Endodermal cell (in vitro differentiated cells): ENCODE data around the gene LCN15. TPM values are rescaled to one million over a fixed set of nuclear protein-coding genes. Genes with fewer than 3 reads are reported as not detected.

Experiments
- DNase-seq: peaks from one replicate; pipeline ENCODE4 v3.0.0-alpha.2; 2017
- H3K27ac ChIP-seq: 2 replicates; pipeline ENCODE4 v1.5.1; 2013; ENCODE audit warnings: mild to moderate bottlenecking, low read depth, low read length, moderate library complexity
- H3K27me3 ChIP-seq: 2 replicates; pipeline ENCODE4 v1.6.1; 2013; ENCODE audit warnings: mild to moderate bottlenecking, low read length, moderate library complexity; ENCODE audit not compliant: insufficient read depth, control insufficient read depth, poor library complexity, severe bottlenecking
- H3K36me3 ChIP-seq: 2 replicates; pipeline ENCODE4 v1.7.0; 2013; ENCODE audit warnings: mild to moderate bottlenecking, low read length, moderate library complexity; ENCODE audit not compliant: control insufficient read depth, insufficient read depth
- H3K4me1 ChIP-seq: one replicate; pipeline ENCODE4 v1.7.0; 2013; ENCODE audit warnings: low read length; ENCODE audit not compliant: control insufficient read depth, insufficient read depth
- H3K4me3 ChIP-seq: 2 replicates; pipeline ENCODE4 v1.5.1; 2013; ENCODE audit warnings: mild to moderate bottlenecking, low read length, moderate library complexity
- H3K9ac ChIP-seq: 2 replicates; pipeline ENCODE4 v1.6.1; 2013; ENCODE audit warnings: mild to moderate bottlenecking, low read length, moderate library complexity; ENCODE audit not compliant: poor library complexity, severe bottlenecking; ENCODE audit errors: extremely low read depth
- H3K9me3 ChIP-seq: 2 replicates; pipeline ENCODE4 v1.6.1; 2013; ENCODE audit warnings: mild to moderate bottlenecking, low read length, moderate library complexity; ENCODE audit not compliant: control insufficient read depth
- H3K27ac Mint-ChIP-seq: 2 replicates; pipeline ENCODE4 v1.8.0; 2020; ENCODE audit warnings: mixed read lengths
- H3K27me3 Mint-ChIP-seq: 2 replicates; pipeline ENCODE4 v1.8.0; 2021; ENCODE audit warnings: mild to moderate bottlenecking, mixed read lengths; ENCODE audit not compliant: insufficient read depth
- H3K36me3 Mint-ChIP-seq: 2 replicates; pipeline ENCODE4 v1.8.0; 2020; ENCODE audit warnings: low read depth, mixed read lengths
- H3K4me1 Mint-ChIP-seq: 2 replicates; pipeline ENCODE4 v1.8.0; 2020; ENCODE audit warnings: mixed read lengths
- H3K4me3 Mint-ChIP-seq: 2 replicates; pipeline ENCODE4 v1.8.0; 2020; ENCODE audit warnings: mild to moderate bottlenecking, moderate library complexity, mixed read lengths
- H3K9me3 Mint-ChIP-seq: 2 replicates; pipeline ENCODE4 v1.8.0; 2020; ENCODE audit warnings: mild to moderate bottlenecking, mixed read lengths
- CTCF ChIP-seq: fragments of 200-600 bp; sonication (generic); conservative IDR thresholded peaks from 2 replicates; pipeline ENCODE4 v1.5.0; 2021; ENCODE audit warnings: antibody characterized with exemption, mild to moderate bottlenecking
- WGBS, 2 experiments: methylation state at CpG; one replicate each; pipeline versions ENCODE4 v1.1.5 to v1.1.7; 2013; ENCODE audit warnings: missing lambda C conversion rate in 2 of 2, mixed read lengths in 1 of 2; ENCODE audit not compliant: insufficient coverage in 1 of 2, insufficient read length in 1 of 2; 5-methylcytosine and 5-hydroxymethylcytosine counted together
- total RNA-seq, 2 donors: library from RNA; stranded (reverse); fragmentation: NEBNext Ultra II Directional in 1 of 2; extraction: Animal tissue kit (Norgen Biotek cat#: 25700) in 1 of 2; gene quantifications; 2 replicates in 1 of 2; 3 replicates in 1 of 2; pipeline ENCODE4 v1.2.1, GENCODE V29; 2021

The LCN15 gene
- total RNA-seq, 2 donors from 2014 or later, result 0.51 to 1.2 TPM

- Histone ChIP-seq H3K27ac (no peak overlapping the region), H3K4me1 (no peaks in the 10 kb centered on the region), H3K9me3 (no peaks in the 10 kb centered on the region), H3K27me3 (no peaks in the 10 kb centered on the region), H3K9ac (no peak overlapping the region), H3K36me3 (peaks cover 13% of the 10 kb centered on the region), H3K4me3 (no peak overlapping the region)
- DNase-seq, result no peak
- no peak for TF ChIP-seq CTCF
- H3K9me3 Mint-ChIP-seq, result no peaks in the 10 kb centered on the region
- peaks cover 25% of the 10 kb centered on the region for H3K27me3 Mint-ChIP-seq
- peaks cover 4% of the 10 kb centered on the region for H3K4me1 Mint-ChIP-seq
- H3K27ac Mint-ChIP-seq, result peak overlapping the region; percentile 17
- no peak overlapping the region for H3K4me3 Mint-ChIP-seq
- peaks cover 27% of the 10 kb centered on the region for H3K36me3 Mint-ChIP-seq
- 88 to 96% methylated on average over 6 of the region's 6 CpGs for WGBS, 2 experiments
Measured at GRCh38 chr9:136802321-136802720, 38.0 kb upstream of the LCN15 start.

GRCh38 chr9:136799854-136800657 is 35.7 kb upstream of the LCN15 start:
- peak overlapping the region; percentile 41 for H3K9ac ChIP-seq
- DNase-seq, result peak; percentile 98
- H3K27me3 Mint-ChIP-seq, result peaks cover 24% of the 10 kb centered on the region
- peak overlapping the region; percentile 82 for H3K4me3 Mint-ChIP-seq
- 0 to 1% methylated on average over 35 to 63 of the region's 63 CpGs for WGBS, 2 experiments
- H3K4me1 ChIP-seq, result peaks cover 10% of the 10 kb centered on the region
- peaks cover 18% of the 10 kb centered on the region for H3K4me1 Mint-ChIP-seq
- H3K36me3 Mint-ChIP-seq, result peaks cover 14% of the 10 kb centered on the region
- no peaks in the 10 kb centered on the region for H3K36me3 ChIP-seq
- H3K4me3 ChIP-seq, result peak overlapping the region; percentile 85
- no peaks in the 10 kb centered on the region for H3K9me3 Mint-ChIP-seq
- no peak for TF ChIP-seq CTCF
- H3K9me3 ChIP-seq, result no peaks in the 10 kb centered on the region
- no peaks in the 10 kb centered on the region for H3K27me3 ChIP-seq
- H3K27ac ChIP-seq, result no peak overlapping the region
- H3K27ac Mint-ChIP-seq, result peak overlapping the region; percentile 96

GRCh38 chr9:136799079-136799853 is 34.9 kb upstream of the LCN15 start:
- Mint-ChIP-seq H3K27ac (no peak overlapping the region), H3K36me3 (peaks cover 17% of the 10 kb centered on the region), H3K27me3 (peaks cover 23% of the 10 kb centered on the region), H3K9me3 (no peaks in the 10 kb centered on the region), H3K4me1 (peaks cover 24% of the 10 kb centered on the region), H3K4me3 (peak overlapping the region; percentile 82)
- Histone ChIP-seq H3K27me3 (no peaks in the 10 kb centered on the region), H3K9me3 (no peaks in the 10 kb centered on the region), H3K9ac (peak overlapping the region; percentile 41), H3K36me3 (peaks cover 5% of the 10 kb centered on the region), H3K4me3 (peak overlapping the region; percentile 85), H3K27ac (no peak overlapping the region), H3K4me1 (peaks cover 10% of the 10 kb centered on the region)
- 52 to 64% methylated on average over 20 to 35 of the region's 35 CpGs for WGBS, 2 experiments
- no peak for DNase-seq
- TF ChIP-seq CTCF, result no peak
